Activated naive CD8-positive, alpha-beta T cell (primary cell): ENCODE results near the gene PITPNM3.

Experiments used
- H3K27ac Mint-ChIP-seq: one replicate; pipeline ENCODE4 v1.8.0; 2021; ENCODE audit warnings: mixed read lengths
- H3K27me3 Mint-ChIP-seq: one replicate; pipeline ENCODE4 v1.8.0; 2021; ENCODE audit warnings: mixed read lengths
- H3K36me3 Mint-ChIP-seq: one replicate; pipeline ENCODE4 v1.8.0; 2021; ENCODE audit warnings: mixed read lengths
- H3K4me1 Mint-ChIP-seq: one replicate; pipeline ENCODE4 v1.8.0; 2021; ENCODE audit warnings: low read depth, mixed read lengths
- H3K4me3 Mint-ChIP-seq: one replicate; pipeline ENCODE4 v1.8.0; 2021; ENCODE audit warnings: mild to moderate bottlenecking, mixed read lengths
- H3K9me3 Mint-ChIP-seq: one replicate; pipeline ENCODE4 v1.8.0; 2021; ENCODE audit warnings: low read depth, mixed read lengths

The PITPNM3 gene

GRCh38 chr17:6420173-6420641, 136.1 kb downstream of the PITPNM3 start:
- no peaks in the 10 kb centered on the region for H3K9me3 Mint-ChIP-seq
- no peak overlapping the region for H3K4me3 Mint-ChIP-seq
- H3K27ac Mint-ChIP-seq, result no peak overlapping the region
- peaks cover 2% of the 10 kb centered on the region for H3K4me1 Mint-ChIP-seq
- H3K36me3 Mint-ChIP-seq, result no peaks in the 10 kb centered on the region
- H3K27me3 Mint-ChIP-seq, result peaks cover 6% of the 10 kb centered on the region

- Mint-ChIP-seq H3K4me3 (no peak overlapping the region), H3K27me3 (peaks cover 7% of the 10 kb centered on the region), H3K27ac (no peak overlapping the region), H3K4me1 (no peaks in the 10 kb centered on the region), H3K9me3 (no peaks in the 10 kb centered on the region), H3K36me3 (no peaks in the 10 kb centered on the region)
Measured at GRCh38 chr17:6415616-6416015, 140.7 kb downstream of the PITPNM3 start.

- Mint-ChIP-seq H3K27ac (no peak overlapping the region), H3K27me3 (peaks cover 7% of the 10 kb centered on the region), H3K4me3 (no peak overlapping the region)
Measured at GRCh38 chr17:6413065-6413464, 143.3 kb downstream of the PITPNM3 start.

GRCh38 chr17:6408735-6409134, 147.6 kb downstream of the PITPNM3 start:
- no peak overlapping the region for H3K4me3 Mint-ChIP-seq
- H3K27me3 Mint-ChIP-seq, result peaks cover 10% of the 10 kb centered on the region
- H3K27ac Mint-ChIP-seq, result no peak overlapping the region
- H3K4me1 Mint-ChIP-seq, result no peaks in the 10 kb centered on the region
- no peaks in the 10 kb centered on the region for H3K36me3 Mint-ChIP-seq
- H3K9me3 Mint-ChIP-seq, result no peaks in the 10 kb centered on the region

More at GRCh38 chr17:6413065-6413464, 143.3 kb downstream of the PITPNM3 start:
- Mint-ChIP-seq H3K4me1 (no peaks in the 10 kb centered on the region), H3K9me3 (no peaks in the 10 kb centered on the region), H3K36me3 (no peaks in the 10 kb centered on the region)

GRCh38 chr17:6408276-6408675, 148.1 kb downstream of the PITPNM3 start:
- Mint-ChIP-seq H3K4me3 (no peak overlapping the region), H3K36me3 (no peaks in the 10 kb centered on the region), H3K27ac (no peak overlapping the region), H3K9me3 (no peaks in the 10 kb centered on the region), H3K27me3 (peaks cover 10% of the 10 kb centered on the region), H3K4me1 (no peaks in the 10 kb centered on the region)

GRCh38 chr17:6402258-6402657, 154.1 kb downstream of the PITPNM3 start:
- Mint-ChIP-seq H3K36me3 (no peaks in the 10 kb centered on the region), H3K27me3 (peaks cover 4% of the 10 kb centered on the region), H3K4me1 (no peaks in the 10 kb centered on the region), H3K27ac (no peak overlapping the region), H3K4me3 (no peak overlapping the region), H3K9me3 (peaks cover 4% of the 10 kb centered on the region)
